SK-N-SH (cell line): ENCODE measurements around the gene NRM. TPM values are rescaled to one million over a fixed set of nuclear protein-coding genes. Genes with fewer than 3 reads are reported as not detected.

ENCODE experiments used
- CTCF ChIA-PET: fragments of 300-600, 350-600 bp; formaldehyde crosslinking; extraction: SDS; loops from one replicate; lab custom pipeline; 2021; lab: Yijun Ruan, JAX
- POLR2A ChIA-PET: fragments of 350-600 bp; sonication (Branson Sonifier 250); formaldehyde crosslinking; extraction: SDS; loops from one replicate; lab custom pipeline; 2020; ENCODE audit warnings: antibody characterized with exemption, inconsistent platforms; lab: Yijun Ruan, JAX
- DNase-seq: peaks from one replicate; pipeline ENCODE4 v3.0.0; 2012
- H2AFZ ChIP-seq: fragments of 200-600 bp; sonication (generic); 2 replicates; pipeline ENCODE4 v1.8.1; 2016; ENCODE audit warnings: antibody characterized with exemption, mild to moderate bottlenecking, low read depth
- H3F3A ChIP-seq: fragments of 200-600 bp; sonication (generic); replicated peaks from 2 replicates; pipeline ENCODE3; 2016; ENCODE audit warnings: antibody characterized with exemption, mild to moderate bottlenecking; ENCODE audit not compliant: insufficient read depth
- H3K27ac ChIP-seq, 2 experiments: fragments of 200-500 bp in 1 of 2; fragments of 200-600 bp in 1 of 2; sonication (Bioruptor generic) in 1 of 2; sonication (generic), shearing (Covaris generic) in 1 of 2; 2 replicates each; pipeline versions ENCODE4 v1.5.1 to v1.6.1; 2014 to 2016; ENCODE audit warnings: low read depth in 2 of 2, inconsistent platforms in 1 of 2, low read length in 1 of 2, mild to moderate bottlenecking in 1 of 2, mixed read lengths in 1 of 2
- H3K27me3 ChIP-seq: fragments of 200-600 bp; sonication (generic), shearing (Covaris generic); 2 replicates; pipeline ENCODE4 v1.6.1; 2016; ENCODE audit warnings: mixed run types; ENCODE audit not compliant: insufficient read depth
- H3K36me3 ChIP-seq, 2 experiments: fragments of 200-500 bp in 1 of 2; fragments of 200-600 bp in 1 of 2; sonication (Bioruptor generic) in 1 of 2; sonication (generic) in 1 of 2; replicated peaks in 1 of 2; 2 replicates each; pipeline versions ENCODE3 to v1.5.1; 2014 to 2016; ENCODE audit warnings: low read length in 1 of 2, mild to moderate bottlenecking in 1 of 2; ENCODE audit not compliant: insufficient read depth in 2 of 2, control insufficient read depth in 1 of 2
- H3K4me1 ChIP-seq, 2 experiments: fragments of 200-500 bp in 1 of 2; fragments of 200-600 bp in 1 of 2; sonication (Bioruptor generic) in 1 of 2; sonication (generic), shearing (Covaris generic) in 1 of 2; 2 replicates each; pipeline versions ENCODE4 v1.5.1 to v1.6.1; 2014 to 2016; ENCODE audit warnings: low read depth in 1 of 2, low read length in 1 of 2, mixed run types in 1 of 2; ENCODE audit not compliant: insufficient read depth in 2 of 2, control insufficient read depth in 1 of 2
- H3K4me2 ChIP-seq: fragments of 200-600 bp; sonication (generic), shearing (Covaris generic); 2 replicates; pipeline ENCODE4 v1.6.1; 2017; ENCODE audit warnings: mixed run types
- H3K4me3 ChIP-seq, 2 experiments: fragments of 200-500 bp in 1 of 2; fragments of 200-600 bp in 1 of 2; sonication (Bioruptor generic) in 1 of 2; sonication (generic), shearing (Covaris generic) in 1 of 2; 2 replicates each; pipeline versions ENCODE4 v1.5.1 to v1.8.1; 2014 to 2016; ENCODE audit warnings: low read depth in 2 of 2, inconsistent platforms in 1 of 2, low read length in 1 of 2, mild to moderate bottlenecking in 1 of 2, mixed read lengths in 1 of 2, moderate library complexity in 1 of 2
- H3K79me2 ChIP-seq: fragments of 200-600 bp; sonication (generic); 2 replicates; pipeline ENCODE4 v1.8.1; 2017; ENCODE audit warnings: mild to moderate bottlenecking; ENCODE audit not compliant: insufficient read depth
- H3K9ac ChIP-seq: fragments of 200-600 bp; sonication (generic); 2 replicates; pipeline ENCODE4 v1.6.1; 2017; ENCODE audit warnings: mixed run types
- H3K9me2 ChIP-seq: fragments of 200-600 bp; sonication (generic); 2 replicates; pipeline ENCODE4 v1.6.1; 2017; ENCODE audit warnings: mixed run types
- H3K9me3 ChIP-seq: fragments of 200-600 bp; sonication (generic); 2 replicates; pipeline ENCODE4 v1.6.1; 2017; ENCODE audit warnings: mixed run types, mild to moderate bottlenecking, moderate library complexity
- H4K20me1 ChIP-seq: fragments of 200-600 bp; sonication (generic); 2 replicates; pipeline ENCODE4 v1.6.1; 2017; ENCODE audit warnings: mild to moderate bottlenecking, mixed run types; ENCODE audit not compliant: insufficient read depth
- NRF1 ChIP-seq: IDR thresholded peaks from 2 replicates; pipeline ENCODE4 v1.6.1; 2012; ENCODE audit warnings: low read depth, mild to moderate bottlenecking, low read length
- RAD21 ChIP-seq: IDR thresholded peaks from 2 replicates; pipeline ENCODE4 v1.6.1; 2012; ENCODE audit warnings: mild to moderate bottlenecking, low read length
- RCOR1 ChIP-seq: fragments of 150-350 bp; IDR thresholded peaks from 2 replicates; pipeline ENCODE4 v1.6.1; 2017; ENCODE audit warnings: antibody characterized with exemption, low read length
- SMC3 ChIP-seq: IDR thresholded peaks from 2 replicates; pipeline ENCODE4 v1.6.1; 2012; ENCODE audit warnings: low read depth, low read length, improper control_type of control experiment
- WGBS: methylation state at CpG from one replicate; pipeline ENCODE4 v1.1.6; 2017; ENCODE audit warnings: low lambda C conversion rate; 5-methylcytosine and 5-hydroxymethylcytosine counted together
- polyA plus RNA-seq, 3 experiments: library from polyadenylated mRNA; depleted of rRNA; stranded (reverse); fragments of >200 nt; gene quantifications; 2 replicates each; pipeline ENCODE4 v1.2.3, GENCODE V29; 2012
- TF ChIP-seq, protein P1 (sequence below): fragments of 200-600 bp; sonication (generic); IDR thresholded peaks from 2 replicates; pipeline ENCODE4 v1.6.1; 2017; ENCODE audit warnings: antibody characterized with exemption, mild to moderate bottlenecking, moderate library complexity
- TF ChIP-seq, protein P2 (sequence below): fragments of 150-350 bp; IDR thresholded peaks from 2 replicates; pipeline ENCODE4 v1.6.1; 2016; ENCODE audit warnings: mild to moderate bottlenecking, low read depth, low read length
- TF ChIP-seq, protein P3 (sequence below): fragments of 150-350 bp; IDR thresholded peaks from 2 replicates; pipeline ENCODE4 v1.6.1; 2017; ENCODE audit warnings: antibody characterized with exemption, low read length, low read depth, borderline replicate concordance

The NRM gene
- polyA plus RNA-seq, 1 of the 3 experiments (the other 2 are of a cell fraction), result 26.8 TPM

DNA sequence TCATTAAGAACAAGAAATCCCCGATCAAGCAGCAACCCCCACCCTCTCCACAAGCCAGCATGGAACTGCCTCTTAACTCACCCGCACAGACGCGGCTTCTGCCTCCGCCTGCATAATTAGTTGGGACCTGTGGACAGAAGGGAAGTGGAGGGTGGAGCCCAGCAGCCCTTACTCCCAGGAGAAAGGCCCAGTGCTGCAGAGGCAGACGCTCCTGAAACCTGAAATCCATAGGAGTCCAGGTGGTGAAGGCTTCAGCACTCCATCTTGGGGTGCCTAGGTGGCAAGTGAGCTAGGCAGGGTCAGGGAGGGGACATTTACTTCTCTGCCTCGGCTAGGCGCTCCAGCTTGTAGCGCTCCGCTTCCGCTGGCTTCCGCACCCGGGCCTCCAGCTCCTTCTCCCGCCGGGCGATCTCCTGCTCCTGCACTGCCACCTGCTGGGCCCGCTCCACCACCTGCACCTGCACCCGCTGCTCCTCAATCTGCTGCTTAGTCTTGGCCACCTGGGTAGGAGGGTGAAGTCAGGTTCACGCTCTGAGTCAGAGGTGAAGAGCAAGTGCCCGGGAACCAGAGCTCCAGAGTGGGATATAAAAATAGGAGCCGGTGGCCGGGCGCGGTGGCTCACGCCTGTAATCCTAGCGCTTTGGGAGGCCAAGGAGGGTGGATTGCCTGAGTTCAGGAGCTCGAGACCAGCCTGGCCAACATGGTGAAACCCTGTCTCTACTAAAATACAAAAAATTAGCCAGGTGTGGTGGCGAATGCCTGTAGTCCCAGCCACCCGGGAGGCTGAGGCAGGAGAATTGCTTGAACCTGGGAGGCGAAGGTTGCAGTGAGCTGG, 40.0 kb upstream of the NRM start (continued):
- no peak for TF ChIP-seq RCOR1
- TF ChIP-seq, all 33 proteins: peak for 3

DNA sequence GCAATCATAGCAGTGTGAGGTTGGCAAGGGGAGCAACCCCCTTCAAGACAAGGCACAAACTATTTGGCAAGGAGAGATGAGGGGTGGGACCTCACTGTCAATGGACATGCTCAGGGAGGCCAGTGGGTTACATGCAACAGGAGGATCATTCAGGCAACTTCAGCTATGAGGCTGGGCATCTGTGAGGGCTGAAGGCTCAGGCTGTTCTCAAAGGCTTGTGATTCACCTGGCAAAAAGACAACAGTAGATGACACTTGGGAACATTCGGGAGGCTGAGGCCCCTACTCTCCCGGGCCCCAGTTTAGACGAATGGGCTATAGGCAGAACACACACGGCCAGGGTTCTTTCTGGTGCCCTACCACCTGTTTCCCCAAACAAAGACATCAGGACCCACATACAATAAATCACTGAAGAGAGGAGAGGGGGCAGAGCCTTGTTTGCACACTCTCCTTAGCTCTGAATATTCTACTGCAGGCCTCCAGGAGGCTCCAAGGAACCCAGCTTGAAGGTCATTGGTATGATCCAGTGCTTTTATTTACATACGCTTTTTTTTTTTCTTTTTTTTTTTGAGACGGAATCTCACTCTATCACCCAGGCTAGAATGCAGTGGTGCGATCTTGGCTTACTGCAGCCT, 37.3 kb upstream of the NRM start:
- WGBS, result 69% methylated on average over 7 of the region's 7 CpGs
- no peak overlapping the region for H3K4me2 ChIP-seq
- DNase-seq, result peak; percentile 36
- peaks cover 18 to 23% of the 10 kb centered on the region in 2 experiments for H3K4me1 ChIP-seq
- peak overlapping the region; percentile 8 to 62; a peak in 2 of 4 replicates for H3K27ac ChIP-seq
- H3K79me2 ChIP-seq, result peaks cover 42% of the 10 kb centered on the region
- ChIA-PET POLR2A (interaction anchor here (0.5 to 0.7 kb wide), 6 partner anchors 11 to 1120 kb away, joined by 3 to 4 read pairs (median 4); no protein-coding TSS in a partner anchor), CTCF (interaction anchor here (42.4 kb wide), 1 partner anchor 42 kb away, joined by 838 read pairs; the partner anchor contains the start of genes DHX16, NRM and PPP1R18)
- H3K27me3 ChIP-seq, result no peaks in the 10 kb centered on the region
- H4K20me1 ChIP-seq, result peaks cover 45% of the 10 kb centered on the region
- peaks cover 87% of the 10 kb centered on the region for H3F3A ChIP-seq
- no peaks in the 10 kb centered on the region for H3K9me3 ChIP-seq
- H2AFZ ChIP-seq, result no peak overlapping the region
- H3K9me2 ChIP-seq, result no peaks in the 10 kb centered on the region
- H3K9ac ChIP-seq, result no peak overlapping the region
- H3K4me3 ChIP-seq, result no peak overlapping the region
- H3K36me3 ChIP-seq, result peaks cover 57 to 62% of the 10 kb centered on the region in 2 experiments
- peak; percentile 27; the same call in 1 of the 2 replicates for TF ChIP-seq RAD21
- TF ChIP-seq NRF1, result no peak
- TF ChIP-seq, protein P1, sequence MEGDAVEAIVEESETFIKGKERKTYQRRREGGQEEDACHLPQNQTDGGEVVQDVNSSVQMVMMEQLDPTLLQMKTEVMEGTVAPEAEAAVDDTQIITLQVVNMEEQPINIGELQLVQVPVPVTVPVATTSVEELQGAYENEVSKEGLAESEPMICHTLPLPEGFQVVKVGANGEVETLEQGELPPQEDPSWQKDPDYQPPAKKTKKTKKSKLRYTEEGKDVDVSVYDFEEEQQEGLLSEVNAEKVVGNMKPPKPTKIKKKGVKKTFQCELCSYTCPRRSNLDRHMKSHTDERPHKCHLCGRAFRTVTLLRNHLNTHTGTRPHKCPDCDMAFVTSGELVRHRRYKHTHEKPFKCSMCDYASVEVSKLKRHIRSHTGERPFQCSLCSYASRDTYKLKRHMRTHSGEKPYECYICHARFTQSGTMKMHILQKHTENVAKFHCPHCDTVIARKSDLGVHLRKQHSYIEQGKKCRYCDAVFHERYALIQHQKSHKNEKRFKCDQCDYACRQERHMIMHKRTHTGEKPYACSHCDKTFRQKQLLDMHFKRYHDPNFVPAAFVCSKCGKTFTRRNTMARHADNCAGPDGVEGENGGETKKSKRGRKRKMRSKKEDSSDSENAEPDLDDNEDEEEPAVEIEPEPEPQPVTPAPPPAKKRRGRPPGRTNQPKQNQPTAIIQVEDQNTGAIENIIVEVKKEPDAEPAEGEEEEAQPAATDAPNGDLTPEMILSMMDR, result peak; percentile 56
- TF ChIP-seq, protein P2, sequence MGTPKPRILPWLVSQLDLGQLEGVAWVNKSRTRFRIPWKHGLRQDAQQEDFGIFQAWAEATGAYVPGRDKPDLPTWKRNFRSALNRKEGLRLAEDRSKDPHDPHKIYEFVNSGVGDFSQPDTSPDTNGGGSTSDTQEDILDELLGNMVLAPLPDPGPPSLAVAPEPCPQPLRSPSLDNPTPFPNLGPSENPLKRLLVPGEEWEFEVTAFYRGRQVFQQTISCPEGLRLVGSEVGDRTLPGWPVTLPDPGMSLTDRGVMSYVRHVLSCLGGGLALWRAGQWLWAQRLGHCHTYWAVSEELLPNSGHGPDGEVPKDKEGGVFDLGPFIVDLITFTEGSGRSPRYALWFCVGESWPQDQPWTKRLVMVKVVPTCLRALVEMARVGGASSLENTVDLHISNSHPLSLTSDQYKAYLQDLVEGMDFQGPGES, result no peak
- TF ChIP-seq, protein P3, sequence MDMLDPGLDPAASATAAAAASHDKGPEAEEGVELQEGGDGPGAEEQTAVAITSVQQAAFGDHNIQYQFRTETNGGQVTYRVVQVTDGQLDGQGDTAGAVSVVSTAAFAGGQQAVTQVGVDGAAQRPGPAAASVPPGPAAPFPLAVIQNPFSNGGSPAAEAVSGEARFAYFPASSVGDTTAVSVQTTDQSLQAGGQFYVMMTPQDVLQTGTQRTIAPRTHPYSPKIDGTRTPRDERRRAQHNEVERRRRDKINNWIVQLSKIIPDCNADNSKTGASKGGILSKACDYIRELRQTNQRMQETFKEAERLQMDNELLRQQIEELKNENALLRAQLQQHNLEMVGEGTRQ, result no peak
- TF ChIP-seq SMC3, result peak; percentile 21; the same call in 1 of the 2 replicates
